Esophagus squamous epithelium (tissue), 4 donors: Measurements from ENCODE around the gene CYB561D2.

Experiments used
- POLR2A ChIP-seq, 4 donors: fragments of 450-650 bp; IDR thresholded peaks; one replicate each; pipeline ENCODE4 v1.6.1; 2017; ENCODE audit warnings: antibody characterized with exemption in 4 of 4, mild to moderate bottlenecking in 4 of 4, moderate library complexity in 3 of 4
- TF ChIP-seq, protein P1 (sequence below), 6 experiments: fragments of 450-650 bp in 4 of 6; fragments of 200-600 bp in 2 of 6; sonication (generic) in 2 of 6; IDR thresholded peaks; one replicate each; pipeline ENCODE4 v1.5.1; 2016 to 2019; ENCODE audit warnings: antibody characterized with exemption in 6 of 6, mild to moderate bottlenecking in 4 of 6, moderate library complexity in 4 of 6

DNA sequence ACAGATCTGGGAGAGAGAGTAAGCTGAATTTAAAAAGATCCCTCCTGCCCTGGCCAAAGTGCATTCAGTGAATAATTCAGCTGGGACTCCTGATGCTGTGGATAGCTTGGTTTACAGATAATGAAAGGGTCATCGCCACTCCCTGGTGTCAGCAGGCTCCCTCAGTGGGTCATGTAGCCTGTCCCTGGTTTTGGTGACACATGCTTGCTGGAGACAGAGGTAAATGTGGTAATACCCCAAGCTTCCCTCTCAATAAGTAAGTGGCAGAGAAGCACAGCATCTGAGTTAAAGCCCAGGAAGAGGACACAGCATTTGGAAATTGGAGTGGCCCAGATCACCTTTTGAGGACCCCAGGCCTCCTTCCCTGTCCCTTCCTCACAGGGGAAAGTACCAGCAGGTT, 6.8 kb downstream of the CYB561D2 start:
- TF ChIP-seq, protein P1, sequence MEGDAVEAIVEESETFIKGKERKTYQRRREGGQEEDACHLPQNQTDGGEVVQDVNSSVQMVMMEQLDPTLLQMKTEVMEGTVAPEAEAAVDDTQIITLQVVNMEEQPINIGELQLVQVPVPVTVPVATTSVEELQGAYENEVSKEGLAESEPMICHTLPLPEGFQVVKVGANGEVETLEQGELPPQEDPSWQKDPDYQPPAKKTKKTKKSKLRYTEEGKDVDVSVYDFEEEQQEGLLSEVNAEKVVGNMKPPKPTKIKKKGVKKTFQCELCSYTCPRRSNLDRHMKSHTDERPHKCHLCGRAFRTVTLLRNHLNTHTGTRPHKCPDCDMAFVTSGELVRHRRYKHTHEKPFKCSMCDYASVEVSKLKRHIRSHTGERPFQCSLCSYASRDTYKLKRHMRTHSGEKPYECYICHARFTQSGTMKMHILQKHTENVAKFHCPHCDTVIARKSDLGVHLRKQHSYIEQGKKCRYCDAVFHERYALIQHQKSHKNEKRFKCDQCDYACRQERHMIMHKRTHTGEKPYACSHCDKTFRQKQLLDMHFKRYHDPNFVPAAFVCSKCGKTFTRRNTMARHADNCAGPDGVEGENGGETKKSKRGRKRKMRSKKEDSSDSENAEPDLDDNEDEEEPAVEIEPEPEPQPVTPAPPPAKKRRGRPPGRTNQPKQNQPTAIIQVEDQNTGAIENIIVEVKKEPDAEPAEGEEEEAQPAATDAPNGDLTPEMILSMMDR (IDR thresholded peaks at IDR 0.05) = no peak
- no peak for TF ChIP-seq POLR2A (IDR thresholded peaks at IDR 0.05)
